GM23338 (cell line): ENCODE data around the gene R3HCC1L.

Experiments
- CREB1 ChIP-seq: fragments of 250-450 bp; sonication (Bioruptor Pico); IDR thresholded peaks from 2 replicates; pipeline ENCODE4 v1.5.0; 2020; ENCODE audit warnings: low read depth, mild to moderate bottlenecking, moderate library complexity
- EZH2 ChIP-seq: fragments of 200-600 bp; sonication (generic); IDR thresholded peaks from one replicate; pipeline ENCODE4 v1.8.0; 2017; ENCODE audit warnings: antibody characterized with exemption, mild to moderate bottlenecking, low read depth; ENCODE audit not compliant: unreplicated experiment
- EZH2phosphoT487 ChIP-seq: fragments of 200-600 bp; sonication (generic); IDR thresholded peaks from one replicate; pipeline ENCODE4 v1.8.1; 2018; ENCODE audit warnings: antibody characterized with exemption; ENCODE audit not compliant: unreplicated experiment
- POLR2AphosphoS5 ChIP-seq: IDR thresholded peaks from 2 replicates; pipeline ENCODE4 v1.6.1; 2016; ENCODE audit warnings: antibody characterized with exemption, low read depth
- ZNF114 ChIP-seq: fragments of 250-450 bp; sonication (Bioruptor Pico); IDR thresholded peaks from 2 replicates; pipeline ENCODE4 v1.5.0; 2020; ENCODE audit warnings: mild to moderate bottlenecking, moderate library complexity
- TF ChIP-seq, protein P1 (sequence below), 2 experiments: fragments of 200-600 bp in 1 of 2; sonication (generic) in 1 of 2; conservative IDR thresholded peaks; 2 replicates each; pipeline versions ENCODE4 v1.5.1 to v1.6.1; 2016 to 2017; ENCODE audit warnings: antibody characterized with exemption in 2 of 2, low read depth in 2 of 2, mild to moderate bottlenecking in 2 of 2, moderate library complexity in 1 of 2

GRCh38 chr10:98265403-98266378 lies 131.2 kb downstream of the R3HCC1L start:
- TF ChIP-seq, protein P1, sequence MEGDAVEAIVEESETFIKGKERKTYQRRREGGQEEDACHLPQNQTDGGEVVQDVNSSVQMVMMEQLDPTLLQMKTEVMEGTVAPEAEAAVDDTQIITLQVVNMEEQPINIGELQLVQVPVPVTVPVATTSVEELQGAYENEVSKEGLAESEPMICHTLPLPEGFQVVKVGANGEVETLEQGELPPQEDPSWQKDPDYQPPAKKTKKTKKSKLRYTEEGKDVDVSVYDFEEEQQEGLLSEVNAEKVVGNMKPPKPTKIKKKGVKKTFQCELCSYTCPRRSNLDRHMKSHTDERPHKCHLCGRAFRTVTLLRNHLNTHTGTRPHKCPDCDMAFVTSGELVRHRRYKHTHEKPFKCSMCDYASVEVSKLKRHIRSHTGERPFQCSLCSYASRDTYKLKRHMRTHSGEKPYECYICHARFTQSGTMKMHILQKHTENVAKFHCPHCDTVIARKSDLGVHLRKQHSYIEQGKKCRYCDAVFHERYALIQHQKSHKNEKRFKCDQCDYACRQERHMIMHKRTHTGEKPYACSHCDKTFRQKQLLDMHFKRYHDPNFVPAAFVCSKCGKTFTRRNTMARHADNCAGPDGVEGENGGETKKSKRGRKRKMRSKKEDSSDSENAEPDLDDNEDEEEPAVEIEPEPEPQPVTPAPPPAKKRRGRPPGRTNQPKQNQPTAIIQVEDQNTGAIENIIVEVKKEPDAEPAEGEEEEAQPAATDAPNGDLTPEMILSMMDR (conservative IDR thresholded peaks at IDR 0.05; ENCODE audit: low read depth in 2 of 2), result no peak
- TF ChIP-seq EZH2, result no peak
- TF ChIP-seq EZH2phosphoT487, result no peak
- no peak for TF ChIP-seq CREB1 (CRISPR knock-in tag)
- no peak for TF ChIP-seq POLR2AphosphoS5
- TF ChIP-seq ZNF114 (CRISPR knock-in tag), result no peak
